Kidney epithelial cell (primary cell): ENCODE results near the gene COL23A1. TPM values are rescaled to one million over a fixed set of nuclear protein-coding genes. Genes with fewer than 3 reads are reported as not detected.

Experiments used
- DNase-seq: peaks from one replicate; pipeline ENCODE4 v3.0.0-alpha.2; 2010; ENCODE audit warnings: low read depth
- H3K27me3 ChIP-seq: 2 replicates; pipeline ENCODE4 v1.6.0; 2011; ENCODE audit warnings: low read length; ENCODE audit not compliant: control insufficient read depth, insufficient read depth
- H3K36me3 ChIP-seq: 2 replicates; pipeline ENCODE4 v1.5.1; 2011; ENCODE audit warnings: low read length; ENCODE audit not compliant: control insufficient read depth, insufficient read depth
- H3K4me3 ChIP-seq: 2 replicates; pipeline ENCODE4 v1.5.1; 2011; ENCODE audit warnings: low read depth, mild to moderate bottlenecking, control low read depth, low read length
- CTCF ChIP-seq: IDR thresholded peaks from 2 replicates; pipeline ENCODE4 v1.5.1; 2011; ENCODE audit warnings: mild to moderate bottlenecking, moderate library complexity, low read length, control low read depth, inconsistent platforms; ENCODE audit not compliant: insufficient read depth, poor library complexity, severe bottlenecking
- total RNA-seq: library from RNA; depleted of rRNA; stranded (reverse); fragments of >200 nt; gene quantifications from 2 replicates; pipeline ENCODE4 v1.2.3, GENCODE V29; 2015

COL23A1 gene
- total RNA-seq, 1 donor from 2014 or later, result 0.17 TPM

GRCh38 chr5:178462076-178462475 is 128.1 kb downstream of the COL23A1 start:
- Histone ChIP-seq H3K36me3 (no peaks in the 10 kb centered on the region), H3K27me3 (no peaks in the 10 kb centered on the region), H3K4me3 (no peak overlapping the region)
- DNase-seq, result no peak
- TF ChIP-seq CTCF, result no peak

- no peak for DNase-seq
- Histone ChIP-seq H3K36me3 (no peaks in the 10 kb centered on the region), H3K4me3 (no peak overlapping the region), H3K27me3 (no peaks in the 10 kb centered on the region)
- peak; percentile 74 for TF ChIP-seq CTCF
Observed at GRCh38 chr5:178461004-178461730, 129.0 kb downstream of the COL23A1 start.

GRCh38 chr5:178460598-178460997 is 129.6 kb downstream of the COL23A1 start:
- TF ChIP-seq CTCF, result no peak
- H3K36me3 ChIP-seq, result no peaks in the 10 kb centered on the region
- H3K4me3 ChIP-seq, result no peak overlapping the region
- DNase-seq, result no peak
- no peaks in the 10 kb centered on the region for H3K27me3 ChIP-seq

GRCh38 chr5:178460174-178460573 is 130.0 kb downstream of the COL23A1 start:
- H3K36me3 ChIP-seq, result no peaks in the 10 kb centered on the region
- no peak overlapping the region for H3K4me3 ChIP-seq
- H3K27me3 ChIP-seq, result no peaks in the 10 kb centered on the region
- no peak for TF ChIP-seq CTCF
- no peak for DNase-seq

- Histone ChIP-seq H3K36me3 (no peaks in the 10 kb centered on the region), H3K4me3 (no peak overlapping the region), H3K27me3 (no peaks in the 10 kb centered on the region)
- no peak for DNase-seq
- no peak for TF ChIP-seq CTCF
Observed at GRCh38 chr5:178458140-178458539, 132.1 kb downstream of the COL23A1 start.

GRCh38 chr5:178457471-178457870 is 132.7 kb downstream of the COL23A1 start:
- Histone ChIP-seq H3K4me3 (no peak overlapping the region), H3K36me3 (no peaks in the 10 kb centered on the region), H3K27me3 (no peaks in the 10 kb centered on the region)
- TF ChIP-seq CTCF, result no peak
- no peak for DNase-seq
